Glutamatergic neuron (in vitro differentiated cells): Measurements from ENCODE around the gene ULK1. TPM values are rescaled to one million over a fixed set of nuclear protein-coding genes. Genes with fewer than 3 reads are reported as not detected.

Source experiments
- DNase-seq: peaks from one replicate; pipeline ENCODE4 v3.0.0; 2022
- H3K27ac Mint-ChIP-seq: one replicate; pipeline ENCODE4 v1.8.0; 2020; ENCODE audit warnings: mild to moderate bottlenecking, mixed read lengths, inconsistent platforms; ENCODE audit not compliant: unreplicated experiment
- H3K27me3 Mint-ChIP-seq: one replicate; pipeline ENCODE4 v1.8.0; 2020; ENCODE audit warnings: mild to moderate bottlenecking, moderate library complexity, mixed read lengths, inconsistent platforms; ENCODE audit not compliant: unreplicated experiment
- H3K36me3 Mint-ChIP-seq: one replicate; pipeline ENCODE4 v1.8.0; 2020; ENCODE audit warnings: mild to moderate bottlenecking, mixed read lengths, inconsistent platforms; ENCODE audit not compliant: unreplicated experiment
- H3K4me1 Mint-ChIP-seq: one replicate; pipeline ENCODE4 v1.8.0; 2020; ENCODE audit warnings: mild to moderate bottlenecking, low read depth, mixed read lengths, inconsistent platforms; ENCODE audit not compliant: unreplicated experiment
- H3K4me3 Mint-ChIP-seq: one replicate; pipeline ENCODE4 v1.8.0; 2020; ENCODE audit warnings: mild to moderate bottlenecking, mixed read lengths, inconsistent platforms; ENCODE audit not compliant: unreplicated experiment
- H3K9me3 Mint-ChIP-seq: one replicate; pipeline ENCODE4 v1.8.0; 2020; ENCODE audit warnings: mild to moderate bottlenecking, moderate library complexity, mixed read lengths, inconsistent platforms; ENCODE audit not compliant: unreplicated experiment
- CTCF ChIP-seq: fragments of 200-600 bp; sonication (generic); IDR thresholded peaks from one replicate; pipeline ENCODE4 v1.5.0; 2021; ENCODE audit not compliant: partially characterized antibody, unreplicated experiment
- total RNA-seq: library from RNA; stranded (reverse); fragmentation: NEBNext Ultra II Directional; extraction: Animal tissue kit (Norgen Biotek cat#: 25700); gene quantifications from one replicate; pipeline ENCODE4 v1.2.1, GENCODE V29; 2021; ENCODE audit not compliant: unreplicated experiment

ULK1 gene
- total RNA-seq, 1 donor from 2014 or later = 168 TPM

GRCh38 chr12:131849700-131850553 lies 44.5 kb upstream of the ULK1 start:
- Mint-ChIP-seq H3K36me3 (no peaks in the 10 kb centered on the region), H3K27ac (no peak overlapping the region), H3K9me3 (peaks cover 8% of the 10 kb centered on the region), H3K4me1 (peaks cover 2% of the 10 kb centered on the region), H3K4me3 (no peak overlapping the region), H3K27me3 (peaks cover 4% of the 10 kb centered on the region)
- DNase-seq = no peak
- TF ChIP-seq CTCF = no peak

GRCh38 chr12:131850856-131851559 lies 43.4 kb upstream of the ULK1 start:
- peaks cover 8% of the 10 kb centered on the region for H3K9me3 Mint-ChIP-seq
- TF ChIP-seq CTCF = no peak
- H3K36me3 Mint-ChIP-seq = no peaks in the 10 kb centered on the region
- DNase-seq = no peak
- H3K4me3 Mint-ChIP-seq = no peak overlapping the region
- peaks cover 5% of the 10 kb centered on the region for H3K27me3 Mint-ChIP-seq
- H3K27ac Mint-ChIP-seq = no peak overlapping the region
- H3K4me1 Mint-ChIP-seq = peaks cover 2% of the 10 kb centered on the region

- no peak overlapping the region for H3K4me3 Mint-ChIP-seq
- peaks cover 5% of the 10 kb centered on the region for H3K27me3 Mint-ChIP-seq
- H3K9me3 Mint-ChIP-seq = peaks cover 15% of the 10 kb centered on the region
- H3K4me1 Mint-ChIP-seq = peaks cover 2% of the 10 kb centered on the region
- TF ChIP-seq CTCF = no peak
- H3K27ac Mint-ChIP-seq = no peak overlapping the region
- no peak for DNase-seq
- no peaks in the 10 kb centered on the region for H3K36me3 Mint-ChIP-seq
These were observed 42.5 kb upstream of the ULK1 start for GRCh38 chr12:131851741-131852550.

- H3K4me3 Mint-ChIP-seq = no peak overlapping the region
- peak overlapping the region; percentile 62 for H3K27ac Mint-ChIP-seq
These were observed 41.7 kb upstream of the ULK1 start for GRCh38 chr12:131852551-131853299.

More at GRCh38 chr12:131852551-131853299, 41.7 kb upstream of the ULK1 start:
- Mint-ChIP-seq H3K36me3 (no peaks in the 10 kb centered on the region), H3K9me3 (peaks cover 21% of the 10 kb centered on the region), H3K4me1 (peaks cover 2% of the 10 kb centered on the region), H3K27me3 (peaks cover 12% of the 10 kb centered on the region)
- no peak for TF ChIP-seq CTCF
- DNase-seq = no peak
